NCI-H460 (cell line): ENCODE data around the gene PTPN22. TPM values are rescaled to one million over a fixed set of nuclear protein-coding genes. Genes with fewer than 3 reads are reported as not detected.
A peak's percentile ranks its signal among the peaks of the same experiment; 100 is the strongest.

Experiments
- DNase-seq: peaks from one replicate; pipeline ENCODE4 v3.0.0-alpha.2; 2016; ENCODE audit warnings: low read depth; ENCODE audit errors: extremely low read depth
- polyA plus RNA-seq: library from polyadenylated mRNA; depleted of rRNA; stranded (reverse); fragments of >200 nt; gene quantifications from 2 replicates; pipeline ENCODE4 v1.2.3, GENCODE V29; 2014; cell fraction: nucleus; rRNA removed
- total RNA-seq: library from RNA; depleted of rRNA; stranded (reverse); fragments of >200 nt; shearing (Covaris generic); gene quantifications from 2 replicates; pipeline ENCODE4 v1.2.3, GENCODE V29; 2014; rRNA removed

Gene PTPN22
- not detected in 2 replicates for total RNA-seq
- not detected in 2 replicates for polyA plus RNA-seq

DNA sequence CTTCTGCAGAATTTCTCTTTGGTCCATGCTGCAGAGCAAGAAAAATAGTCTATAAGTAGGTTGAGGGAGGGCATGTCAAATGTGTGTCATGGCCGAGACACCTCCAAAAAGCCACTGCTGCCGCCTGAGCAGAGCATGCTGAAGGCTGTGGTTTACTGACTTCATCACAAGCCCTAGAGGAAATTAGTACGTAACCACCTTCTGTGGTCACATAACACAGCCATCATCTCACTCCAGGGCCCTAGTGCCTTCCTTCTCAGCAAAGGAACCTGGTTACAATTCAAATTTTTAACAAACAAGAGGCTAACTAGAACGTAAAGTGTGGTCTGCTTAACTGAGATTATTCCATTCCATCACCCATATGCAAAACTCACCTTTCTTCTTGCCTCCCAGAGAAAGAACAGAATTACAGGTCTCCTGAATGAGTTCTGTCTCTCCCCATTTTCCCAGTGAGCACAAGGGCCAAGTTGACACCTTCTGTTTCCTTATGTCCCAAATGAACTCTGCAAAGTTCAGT is at the start of gene PTPN22:
TSS of gene PTPN22 (minus strand) at position 116 of the 517 bp plus-strand sequence.
- no peak for DNase-seq

GRCh38 chr1:113918243-113918642 is 46.7 kb upstream of the PTPN22 start:
- no peak for DNase-seq

GRCh38 chr1:113917400-113918082 is 46.0 kb upstream of the PTPN22 start:
- DNase-seq, result no peak

- DNase-seq, result no peak
Measured at GRCh38 chr1:113916974-113917373, 45.5 kb upstream of the PTPN22 start.

- DNase-seq, result no peak
Measured at GRCh38 chr1:113913887-113914664, 42.6 kb upstream of the PTPN22 start.

DNA sequence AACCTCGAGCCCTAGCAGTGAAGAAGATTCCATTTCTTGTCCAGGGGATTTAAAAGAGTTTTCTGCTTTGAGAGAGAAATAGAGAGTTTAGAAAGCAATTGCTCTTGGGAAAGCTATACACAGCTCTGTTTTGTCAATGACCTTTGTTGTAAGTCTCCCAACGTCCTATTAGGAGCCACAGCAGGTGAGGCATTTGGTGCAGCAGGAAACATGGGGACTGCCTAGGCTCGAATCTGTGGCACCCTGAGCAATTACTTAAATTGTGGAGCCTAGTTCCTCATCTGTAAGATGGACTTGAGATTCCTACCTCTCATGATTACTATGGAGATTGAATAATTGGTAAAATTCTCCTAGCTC is 41.8 kb upstream of the PTPN22 start:
- DNase-seq, result no peak

- no peak for DNase-seq
Measured at GRCh38 chr1:113912594-113913311, 41.2 kb upstream of the PTPN22 start.

DNA sequence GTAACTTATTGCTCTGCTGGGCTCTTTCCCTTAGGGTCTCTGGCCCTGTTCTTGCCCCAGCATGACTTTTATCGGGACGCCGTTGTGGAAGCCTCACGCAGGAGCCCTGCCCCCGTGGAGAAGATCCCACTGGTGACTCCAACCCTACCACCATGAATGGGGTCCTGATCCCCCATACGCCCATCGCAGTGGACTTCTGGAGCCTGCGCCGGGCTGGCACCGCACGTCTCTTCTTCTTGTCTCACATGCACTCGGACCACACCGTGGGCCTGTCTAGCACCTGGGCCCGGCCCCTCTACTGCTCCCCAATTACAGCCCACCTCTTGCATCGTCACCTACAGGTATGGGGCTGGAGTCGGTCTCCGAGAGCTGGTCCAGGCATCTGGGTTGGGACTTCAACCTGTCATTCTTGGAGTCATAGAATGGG is 33.9 kb upstream of the PTPN22 start:
- no peak for DNase-seq

GRCh38 chr1:113904674-113905434 is 33.3 kb upstream of the PTPN22 start, which contains the start of the genes AP4B1 and DCLRE1B:
TSS of gene AP4B1 (minus strand) at chr1:113904799. CDS start at chr1:113904717, 82 bp downstream.
TSS of gene DCLRE1B (plus strand) at chr1:113905326. CDS start at chr1:113905587, 261 bp downstream.
- peak; percentile 98 for DNase-seq

- DNase-seq, result no peak
Measured at GRCh38 chr1:113904293-113904673, 32.8 kb upstream of the PTPN22 start.

- no peak for DNase-seq
Measured at GRCh38 chr1:113903501-113904292, 32.2 kb upstream of the PTPN22 start.

GRCh38 chr1:113901191-113901590 is 29.7 kb upstream of the PTPN22 start:
- DNase-seq, result no peak

GRCh38 chr1:113899111-113899510 is 27.6 kb upstream of the PTPN22 start:
- DNase-seq, result no peak

- no peak for DNase-seq
Measured at GRCh38 chr1:113898241-113898814, 26.8 kb upstream of the PTPN22 start.

GRCh38 chr1:113895961-113896360 is 24.4 kb upstream of the PTPN22 start:
- no peak for DNase-seq

GRCh38 chr1:113895098-113895497 is 23.6 kb upstream of the PTPN22 start:
- DNase-seq, result no peak

- DNase-seq, result no peak
Measured at GRCh38 chr1:113893267-113893666, 21.8 kb upstream of the PTPN22 start.

DNA sequence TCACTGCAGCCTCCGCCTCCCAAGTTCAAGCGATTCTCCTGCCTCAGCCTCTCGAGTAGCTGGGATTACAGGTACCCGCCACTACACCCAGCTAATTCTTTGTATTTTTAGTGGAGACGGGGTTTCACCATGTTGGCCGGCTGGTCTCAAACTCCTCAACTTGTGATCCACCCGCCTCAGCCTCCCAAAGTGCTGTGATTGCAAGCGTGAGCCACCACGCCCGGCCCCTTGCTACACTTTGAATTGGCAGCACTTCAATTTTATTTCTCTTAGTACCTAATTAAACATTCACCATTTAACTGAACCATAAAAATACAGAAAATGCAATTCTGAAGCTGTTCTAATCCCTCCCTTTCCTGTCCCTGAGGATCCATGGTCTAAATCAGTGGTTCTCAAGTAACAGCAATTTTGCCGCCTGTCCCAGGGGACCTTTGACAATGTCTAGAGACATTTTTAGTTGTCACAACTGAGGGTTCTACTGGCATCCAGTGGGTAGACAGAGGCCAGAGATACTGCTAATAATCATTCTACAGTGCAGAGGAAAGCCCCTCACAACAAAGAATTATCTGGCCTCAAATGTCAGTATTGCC is 20.2 kb upstream of the PTPN22 start:
- DNase-seq, result no peak

GRCh38 chr1:113890816-113891215 is 19.3 kb upstream of the PTPN22 start:
- no peak for DNase-seq
